Activated T-cell treated with anti-CD3 and anti-CD28 coated beads, Interleukin-2, amount 50 U/mL, for 1 hour (primary cell): ENCODE measurements around the gene FBXW12.

Source experiments
- DNase-seq: peaks from one replicate; pipeline ENCODE4 v3.0.0-alpha.2; 2020

The FBXW12 gene

DNA sequence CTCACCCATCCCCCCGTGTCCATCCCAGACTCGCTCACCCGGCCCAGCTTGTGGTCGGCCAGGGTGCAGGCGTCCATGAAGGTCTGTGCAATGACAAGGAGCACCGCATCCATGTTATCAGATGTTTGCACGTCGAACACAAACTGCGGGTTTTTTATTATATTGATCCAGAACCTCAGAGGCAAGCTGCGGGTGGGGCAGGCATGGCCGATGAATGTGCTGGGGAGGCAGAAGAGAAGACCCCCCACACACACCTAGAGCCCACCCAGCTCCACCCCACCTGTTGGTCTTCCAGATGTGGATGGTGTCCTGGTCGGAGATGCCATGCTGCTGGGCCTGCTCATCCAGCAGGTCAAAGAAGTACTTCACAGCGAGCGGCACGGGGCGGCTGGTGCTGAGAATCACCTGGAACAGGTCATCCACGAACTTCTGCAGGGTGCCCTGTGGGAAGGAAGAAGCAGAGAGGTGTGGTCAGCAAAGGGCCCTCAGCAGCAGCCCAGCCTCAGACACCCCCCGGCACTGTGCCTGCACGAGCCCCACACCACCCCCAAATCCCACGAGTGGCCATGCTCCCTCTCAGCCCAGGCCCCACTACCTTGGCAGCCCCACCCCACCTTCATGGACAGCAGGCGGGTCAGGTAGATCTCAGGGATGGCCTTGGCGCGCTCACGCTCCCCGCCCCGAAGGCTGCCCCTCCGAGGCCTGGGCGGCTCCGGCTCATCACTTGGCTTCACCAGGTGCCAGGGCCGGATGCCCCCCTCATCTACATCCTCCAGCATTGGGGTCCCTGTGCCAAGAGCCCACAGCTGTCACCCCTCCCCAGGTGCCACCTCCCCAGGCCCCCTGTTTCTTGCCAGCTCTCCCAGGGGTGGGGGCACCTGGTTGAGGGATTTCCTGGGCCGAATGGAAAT is 37.5 kb downstream of the FBXW12 start:
- DNase-seq = peak; percentile 15

DNA sequence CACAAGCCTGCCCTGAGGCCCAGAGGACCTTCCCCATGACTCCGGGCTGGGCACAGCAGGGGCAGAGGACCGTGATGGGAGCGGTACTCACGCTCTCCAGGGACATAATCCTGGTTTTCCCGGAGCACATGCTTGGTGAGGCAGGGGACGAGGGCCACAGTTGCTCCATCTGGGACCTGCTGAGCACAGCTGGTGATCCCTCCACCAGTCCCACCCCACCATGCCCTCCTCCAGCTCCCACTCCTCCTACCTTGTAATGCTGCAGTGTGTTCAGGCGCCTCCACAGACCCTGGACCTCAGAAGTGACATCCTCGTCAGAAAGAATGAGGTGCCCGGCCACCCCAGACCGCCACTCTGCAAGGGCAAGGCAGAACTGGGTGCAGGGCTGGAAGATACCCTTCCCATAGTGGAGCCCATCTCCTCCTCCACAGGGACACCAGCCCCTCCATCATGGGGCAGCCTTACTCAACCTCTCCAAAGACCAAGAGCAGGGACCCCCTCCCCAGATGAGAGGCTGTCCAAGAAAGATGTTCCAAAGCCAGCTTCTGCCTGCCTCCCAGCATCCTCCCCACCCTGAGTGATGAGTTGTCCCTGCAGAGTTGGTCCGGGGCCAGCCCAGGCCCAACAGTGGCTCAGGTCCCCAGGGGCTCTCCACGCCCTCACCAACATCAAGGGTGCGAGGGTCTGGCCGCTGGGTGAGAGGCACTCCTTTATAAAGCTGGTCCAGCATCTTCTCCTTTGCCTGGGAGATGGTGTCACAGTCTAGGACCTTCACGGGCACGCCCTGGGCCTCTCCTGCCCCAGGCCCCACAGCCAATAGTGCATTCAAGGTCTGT is 38.4 kb downstream of the FBXW12 start:
- peak; percentile 15 for DNase-seq

DNA sequence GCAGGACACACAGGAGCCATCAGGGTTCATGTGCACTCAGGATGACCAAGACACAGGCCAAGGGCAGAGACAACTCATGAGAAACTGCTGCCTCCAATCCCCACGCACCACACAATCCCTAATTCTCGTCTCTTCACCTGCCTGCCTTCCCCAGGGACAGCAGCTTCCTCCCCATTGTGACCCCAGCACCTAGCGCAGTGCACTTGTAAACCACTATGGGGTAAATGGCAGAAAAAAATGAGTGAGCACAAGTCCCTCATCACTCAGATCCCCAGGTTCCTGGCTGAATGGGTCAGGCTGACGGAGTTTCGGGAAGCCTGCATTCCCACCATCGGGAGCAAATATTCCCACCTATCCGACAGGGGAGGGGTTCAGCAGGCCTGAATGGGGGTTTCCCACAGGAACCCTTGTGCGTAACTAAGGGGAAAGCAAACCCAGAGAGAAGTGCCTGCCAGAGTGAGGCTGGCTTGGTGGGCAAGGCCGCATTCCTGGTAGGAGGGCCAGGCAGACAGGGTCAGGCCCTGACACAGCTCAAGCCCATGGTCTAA is 39.1 kb downstream of the FBXW12 start:
- DNase-seq = no peak

DNA sequence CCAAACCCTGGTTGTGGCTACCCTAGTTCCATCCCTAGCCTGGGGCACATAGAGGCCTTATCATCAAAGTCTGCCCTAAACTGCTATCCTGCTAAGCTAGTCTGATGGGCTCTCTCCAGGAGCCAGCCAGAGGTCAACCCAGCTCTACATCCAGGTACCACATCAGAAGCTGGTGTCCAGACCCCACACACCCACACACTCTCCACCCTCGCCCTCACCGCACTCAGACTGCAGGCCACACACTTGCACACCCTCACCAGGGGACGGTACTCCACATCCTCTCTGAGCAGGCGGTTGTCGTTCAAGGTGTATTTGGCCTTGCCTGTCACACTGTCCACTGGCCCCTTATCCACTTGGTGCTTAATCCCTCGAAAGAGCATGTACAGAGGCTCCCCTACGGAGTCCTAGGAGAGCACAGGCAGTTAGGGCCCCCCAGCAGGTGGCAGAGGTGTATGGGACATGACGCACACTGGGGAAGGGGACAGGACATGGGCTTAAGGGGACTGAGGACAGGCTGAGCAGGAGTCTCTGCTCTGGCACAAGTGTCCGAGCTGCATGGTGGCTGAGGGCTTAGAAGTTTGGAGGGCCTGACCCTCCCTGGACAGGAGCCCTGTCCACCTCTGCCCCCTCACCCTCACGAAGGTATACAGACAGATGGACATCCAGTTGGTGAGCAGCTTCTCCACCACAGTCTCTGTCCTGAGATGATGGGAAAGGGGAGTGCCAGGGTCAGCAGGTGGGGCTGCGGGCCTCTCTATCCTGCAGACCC is 39.8 kb downstream of the FBXW12 start:
- DNase-seq = no peak

DNA sequence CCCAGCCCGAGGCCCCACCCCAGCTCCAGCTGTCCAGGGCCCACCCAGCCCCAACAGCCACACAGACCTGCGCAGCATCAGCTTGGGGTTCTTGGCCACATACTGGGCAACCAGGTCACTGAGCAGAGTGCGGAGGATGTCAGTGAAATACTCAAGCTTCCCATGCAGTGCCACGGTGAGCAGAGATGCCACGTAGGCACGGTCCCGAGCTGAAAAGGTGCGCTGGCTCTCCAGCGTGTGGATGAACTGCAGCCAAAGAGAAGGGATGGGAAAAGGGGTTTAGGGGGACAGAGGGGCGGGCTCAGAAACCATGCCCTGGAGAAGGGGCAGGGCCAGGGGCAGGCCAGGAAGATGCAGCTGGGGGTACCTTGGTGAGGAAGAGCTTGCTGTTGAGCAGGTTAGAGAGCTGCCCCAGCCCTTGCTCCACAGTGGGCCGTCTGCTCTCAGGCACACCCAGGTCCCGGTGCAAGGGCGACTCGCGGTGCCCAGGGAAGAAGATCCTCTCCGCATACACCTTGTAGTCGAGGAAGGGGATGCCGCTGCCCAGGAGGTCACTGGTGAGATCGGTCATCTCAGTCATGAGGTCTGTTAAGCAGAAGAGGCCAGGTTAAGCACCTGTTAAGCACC is 40.5 kb downstream of the FBXW12 start:
- DNase-seq = no peak

DNA sequence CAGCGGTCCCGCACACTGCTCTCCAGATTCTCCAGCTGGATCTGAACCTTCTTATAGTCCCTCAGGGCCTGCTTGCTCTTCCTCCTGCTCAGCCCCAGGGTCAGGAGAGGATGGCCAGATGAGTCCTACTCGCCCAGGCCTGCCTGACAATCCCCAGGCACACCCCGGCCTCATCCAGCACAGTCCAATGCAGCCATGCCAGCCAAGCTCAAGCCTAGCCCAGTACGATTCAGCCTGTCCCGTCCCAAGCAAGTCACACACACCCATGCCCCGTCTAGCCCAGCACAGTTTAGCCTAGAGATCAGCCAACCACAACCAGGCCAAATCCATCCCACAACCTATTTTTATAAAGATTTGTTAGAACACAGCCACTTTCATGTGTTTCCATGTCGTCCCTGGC is 41.1 kb downstream of the FBXW12 start:
- DNase-seq = no peak

DNA sequence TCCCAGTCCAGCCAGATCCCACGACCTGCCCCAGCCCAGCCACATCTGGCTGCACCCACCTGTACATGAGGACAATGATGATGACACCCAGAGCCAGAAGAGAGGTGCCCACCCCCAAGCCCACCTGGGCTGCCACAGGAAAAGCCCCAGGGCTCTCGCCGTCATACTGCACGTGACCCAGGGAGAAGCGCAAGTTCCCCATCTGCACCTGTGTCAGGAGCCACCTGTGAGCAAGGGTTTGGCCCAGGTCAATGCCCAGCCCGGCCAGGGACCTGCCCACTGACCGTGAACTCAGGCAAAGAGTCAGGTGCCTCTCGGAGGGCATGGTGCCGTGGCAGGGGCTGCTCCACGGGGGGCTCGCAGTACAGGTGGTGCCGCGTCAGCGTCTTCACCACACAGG is 41.6 kb downstream of the FBXW12 start:
- DNase-seq = no peak

DNA sequence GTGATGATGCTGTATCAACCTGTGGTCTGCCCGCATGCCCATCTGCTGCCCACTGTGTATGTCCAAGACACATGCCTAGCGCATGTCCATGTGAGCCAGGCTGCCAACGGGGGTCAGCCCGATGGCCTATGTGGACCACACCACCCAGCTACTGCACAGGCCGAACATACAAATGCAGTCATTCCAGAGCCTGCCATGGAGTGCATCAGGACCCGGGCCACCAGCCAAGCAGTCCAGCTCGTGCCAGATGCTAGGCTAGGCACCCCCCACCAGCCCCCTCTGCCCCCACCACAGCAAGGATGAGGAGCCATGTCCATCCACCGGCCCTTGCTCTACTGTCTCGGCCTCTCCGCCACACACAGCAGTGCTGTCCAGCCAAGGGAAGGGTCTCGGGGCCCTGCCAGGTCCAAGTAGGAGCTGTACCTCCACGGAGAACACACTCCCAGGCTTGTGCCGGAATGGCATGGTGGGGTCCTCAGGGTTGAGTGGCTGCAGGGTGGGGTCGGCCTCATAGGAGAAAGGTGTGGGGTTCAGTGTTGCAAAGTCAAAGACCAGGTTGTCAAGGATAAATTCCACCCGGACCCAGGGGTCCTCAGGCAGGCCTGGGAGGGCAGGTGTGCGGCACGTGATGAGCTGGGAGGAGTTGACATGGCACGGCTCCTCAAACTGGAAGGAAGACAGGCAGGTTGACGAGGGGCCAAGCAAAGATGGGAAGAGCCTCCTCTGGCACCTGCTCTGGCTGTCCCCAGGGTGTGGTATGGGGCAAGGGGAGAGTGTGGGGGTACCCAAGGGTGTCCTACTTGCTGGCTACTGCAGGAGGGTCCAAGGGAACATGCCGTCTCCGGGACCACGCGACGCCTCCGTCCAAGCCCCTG is 42.6 kb downstream of the FBXW12 start:
- no peak for DNase-seq

DNA sequence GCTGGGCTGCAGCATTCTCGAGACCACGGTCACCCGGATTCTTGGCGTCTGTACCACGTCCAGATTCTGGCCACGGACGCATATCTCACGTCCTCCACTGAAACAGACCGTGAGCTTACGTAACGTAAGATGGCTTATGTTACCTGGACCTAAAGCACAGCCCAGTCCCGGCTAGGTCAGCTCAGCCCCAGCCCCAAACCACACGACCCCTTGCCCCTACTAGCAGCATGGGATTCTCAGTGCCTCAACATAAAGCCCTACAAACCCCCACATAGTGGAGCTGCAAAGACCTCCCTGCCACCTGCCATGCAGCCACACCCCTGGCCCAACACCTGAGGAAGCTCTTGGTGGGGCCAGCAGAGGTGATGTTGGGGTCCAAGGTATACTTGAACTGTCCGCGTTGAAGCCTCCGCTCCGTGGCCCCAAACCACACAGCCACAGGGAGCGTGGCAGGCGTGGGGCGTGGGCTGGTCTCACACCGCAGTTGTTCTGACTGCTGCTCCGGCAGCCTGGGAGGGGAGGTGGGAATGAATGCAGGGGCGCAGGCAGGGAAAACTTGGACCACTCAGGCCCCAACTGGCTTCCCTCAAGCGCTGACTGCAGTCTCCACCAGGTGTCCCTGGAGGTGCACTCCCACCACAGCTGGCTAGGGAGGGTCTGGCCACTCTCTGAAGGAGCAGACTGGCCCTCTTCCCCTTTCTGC is 43.4 kb downstream of the FBXW12 start:
- DNase-seq = no peak

DNA sequence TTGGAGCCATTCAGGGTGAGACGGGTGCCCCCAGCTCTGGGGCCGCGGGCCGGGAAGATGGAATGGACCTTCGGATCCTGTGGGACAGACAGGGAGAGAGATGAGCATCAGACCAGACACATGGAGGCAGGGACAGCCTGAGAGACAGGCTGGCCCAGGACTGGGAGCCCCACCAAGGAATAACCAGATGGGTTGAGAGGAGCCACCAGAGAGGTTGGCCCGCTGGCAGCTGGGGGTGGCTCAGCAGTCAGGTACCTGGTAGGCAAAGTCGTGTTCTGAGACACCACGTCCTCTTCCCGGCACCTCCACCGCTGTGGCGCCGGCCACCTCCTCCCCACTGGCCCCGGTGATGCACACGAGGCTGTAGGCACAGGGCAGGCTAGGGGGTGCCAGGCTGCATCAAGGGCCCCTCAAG is 44.1 kb downstream of the FBXW12 start:
- DNase-seq = no peak

DNA sequence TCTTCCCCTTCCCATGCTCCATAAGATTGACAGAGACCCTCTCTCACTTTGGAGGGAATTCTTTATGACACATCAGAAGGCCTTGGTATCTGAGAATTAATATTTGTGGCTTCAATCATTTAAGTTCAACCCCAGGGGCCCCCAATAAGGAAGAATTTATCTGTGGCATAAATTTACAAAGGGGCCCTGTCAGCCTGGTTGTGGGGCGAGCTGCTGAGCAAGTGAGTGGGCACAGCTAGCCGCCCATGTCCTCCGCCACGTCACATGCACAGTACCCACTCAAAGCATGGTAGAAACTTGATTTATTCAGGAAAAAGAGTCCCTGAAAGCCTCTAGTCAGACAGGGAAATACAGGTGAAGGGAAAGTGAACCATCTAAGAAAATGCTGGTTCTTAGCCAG is 44.5 kb downstream of the FBXW12 start:
- no peak for DNase-seq

DNA sequence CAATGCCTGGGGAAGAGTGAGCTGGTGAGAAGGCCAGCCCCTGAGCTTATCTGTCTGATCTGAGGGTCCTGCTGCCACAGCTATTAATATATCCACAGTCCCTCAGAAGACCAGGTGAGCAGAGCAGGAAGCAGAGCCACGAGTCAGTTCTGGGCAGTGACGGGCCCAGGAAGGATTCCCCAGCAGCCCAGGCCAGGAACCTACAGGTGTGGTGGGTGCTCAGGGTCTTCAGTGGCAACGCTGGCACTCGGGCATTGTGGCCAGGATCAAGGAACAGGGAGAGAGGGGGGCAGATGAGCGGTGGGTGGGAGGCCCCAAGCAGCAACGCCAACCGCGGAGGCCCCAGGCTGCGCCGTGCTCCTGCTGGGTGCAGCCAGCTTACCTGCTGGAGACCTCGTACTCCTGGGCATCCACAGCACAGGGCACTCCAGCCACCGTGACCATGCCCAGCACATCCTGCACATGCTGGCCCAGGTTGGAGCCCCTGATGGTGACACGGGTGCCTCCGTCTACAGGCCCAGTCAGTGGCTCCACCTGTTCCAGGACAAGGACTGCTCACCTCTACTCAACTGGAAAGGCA is 45.6 kb downstream of the FBXW12 start:
- DNase-seq = no peak

DNA sequence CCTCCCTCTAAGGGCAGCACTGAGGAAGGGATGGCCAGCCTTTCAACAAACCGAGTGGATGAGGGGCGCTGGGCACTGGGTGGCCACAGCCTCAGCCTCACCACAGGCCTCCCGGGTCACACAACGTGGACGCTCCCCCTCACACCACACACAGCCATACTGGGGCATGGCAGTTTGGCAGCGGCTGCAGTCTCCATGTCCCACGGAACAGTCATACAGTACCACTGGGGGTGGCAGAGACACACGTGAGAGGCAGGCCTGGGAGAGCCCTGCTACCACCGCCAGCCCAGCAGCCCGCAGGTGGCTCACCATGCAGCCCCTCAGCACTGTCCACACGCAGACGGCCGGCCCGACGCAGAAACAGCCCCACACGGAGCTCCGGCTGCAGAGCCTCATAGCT is 46.1 kb downstream of the FBXW12 start:
- DNase-seq = no peak

DNA sequence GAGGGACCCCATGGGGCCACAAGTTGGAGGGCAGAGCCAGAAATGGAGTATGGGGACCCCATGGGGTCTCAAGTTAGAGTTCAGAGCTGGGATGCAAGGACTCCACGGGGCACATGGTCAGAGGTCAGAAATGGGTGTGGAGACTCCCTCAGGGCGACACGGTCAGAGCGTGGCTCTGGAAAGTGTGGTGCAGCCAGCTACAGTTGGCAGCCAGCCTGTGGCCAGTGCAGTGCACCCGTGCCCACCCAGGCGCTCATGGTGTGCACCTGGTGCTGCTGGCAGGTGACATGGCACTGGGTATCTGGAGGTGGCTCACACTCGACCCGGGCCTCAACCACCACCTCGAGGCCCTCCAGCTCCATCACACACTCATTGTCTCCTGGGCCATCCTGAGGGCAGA is 46.6 kb downstream of the FBXW12 start:
- DNase-seq = no peak

DNA sequence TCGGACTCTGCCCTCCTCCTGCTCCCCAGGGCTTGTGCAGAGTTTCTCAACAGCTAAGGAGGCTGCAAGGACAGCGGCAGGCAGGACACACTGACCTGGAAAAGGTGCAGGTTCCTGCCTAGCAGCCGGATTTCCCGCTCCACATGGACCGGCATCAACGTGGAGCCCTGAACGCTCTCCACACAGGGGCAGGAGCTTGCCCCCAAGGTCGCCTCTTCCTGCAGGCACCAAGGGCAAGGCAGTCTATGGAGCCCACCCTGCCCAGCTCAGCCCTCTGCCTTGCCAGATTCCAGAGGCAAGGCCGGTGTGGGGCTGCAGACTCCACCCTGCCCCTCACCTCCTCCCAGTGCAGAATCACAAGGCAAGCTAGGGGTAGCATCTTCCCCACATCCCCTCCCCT is 47.1 kb downstream of the FBXW12 start:
- DNase-seq = no peak

DNA sequence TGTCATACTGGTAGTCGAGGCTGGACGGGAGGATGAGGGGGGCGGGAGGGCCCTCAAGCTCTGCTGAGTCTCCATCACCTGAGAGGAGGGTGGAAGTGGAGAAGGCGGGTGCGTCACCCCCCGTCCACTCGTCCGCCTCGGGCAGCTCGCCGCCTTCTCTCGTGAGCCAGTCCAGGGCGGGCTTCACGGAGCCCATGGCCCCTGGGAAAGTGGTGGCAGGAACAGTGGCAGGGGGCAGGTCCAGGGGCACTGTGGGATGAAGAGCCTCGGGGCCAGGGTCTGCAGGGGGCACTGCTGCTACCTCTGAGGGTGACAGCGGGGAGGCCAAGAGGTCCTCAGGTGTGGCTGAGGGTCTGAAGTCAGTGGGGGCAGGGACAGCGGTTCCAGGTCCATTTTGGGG is 47.6 kb downstream of the FBXW12 start:
- no peak for DNase-seq

DNA sequence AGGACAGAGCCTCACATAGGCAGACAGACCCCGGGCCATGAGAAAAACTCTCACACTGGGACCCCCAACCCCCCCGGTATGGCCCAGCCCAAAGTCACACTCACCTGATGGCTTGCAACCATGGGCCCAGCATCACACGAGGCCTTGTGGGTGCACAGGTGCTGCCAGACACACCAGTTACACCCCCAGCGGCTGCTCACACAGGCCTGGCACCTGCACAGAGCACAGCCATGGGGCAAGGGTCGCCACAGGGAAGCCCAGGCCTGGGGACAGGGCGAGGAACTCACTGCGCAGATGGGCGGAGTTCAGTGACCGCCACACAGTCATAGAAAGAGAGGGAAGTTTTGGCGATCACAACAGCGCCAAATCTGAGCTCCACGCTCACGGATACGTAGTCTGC is 48.5 kb downstream of the FBXW12 start:
- DNase-seq = no peak

DNA sequence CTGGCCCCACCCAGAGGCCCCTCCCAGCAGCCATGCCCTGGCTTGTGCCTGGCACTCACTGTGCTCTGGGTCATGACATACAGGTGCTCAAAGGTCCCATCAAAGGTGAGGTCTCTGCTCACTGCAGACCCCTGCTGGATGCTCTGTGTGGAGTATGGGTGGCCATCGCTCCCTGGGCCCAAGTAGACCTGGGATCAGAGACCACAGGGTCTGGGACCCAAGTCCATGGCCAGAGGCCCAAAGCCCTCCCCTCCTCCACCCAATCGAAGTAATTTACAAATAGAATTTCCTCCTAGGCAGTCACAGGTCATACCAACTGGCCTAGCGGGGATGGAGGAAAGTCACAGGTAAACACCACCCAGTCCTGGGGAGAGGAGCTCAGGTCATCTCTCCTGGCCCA is 50.3 kb downstream of the FBXW12 start:
- DNase-seq = no peak

DNA sequence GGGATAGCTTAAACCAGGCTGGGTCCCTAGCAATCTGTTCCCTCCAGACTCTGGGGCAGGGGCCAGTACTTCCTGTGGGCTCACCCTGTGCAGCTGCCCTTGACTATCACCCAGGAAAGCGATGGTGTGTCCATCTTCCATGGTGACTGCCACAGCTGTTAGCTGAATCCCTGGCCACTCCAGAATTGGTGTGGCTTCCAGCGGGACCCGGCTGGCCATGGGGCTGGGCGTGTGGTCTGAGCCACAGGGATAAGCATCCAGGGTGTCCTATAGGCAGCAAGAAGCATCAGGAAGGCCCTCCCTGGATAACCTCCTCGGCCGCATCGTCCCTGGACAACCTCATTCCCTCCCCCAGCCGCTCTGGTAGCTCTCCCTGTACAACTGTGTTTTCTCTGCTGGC is 50.7 kb downstream of the FBXW12 start:
- DNase-seq = no peak

DNA sequence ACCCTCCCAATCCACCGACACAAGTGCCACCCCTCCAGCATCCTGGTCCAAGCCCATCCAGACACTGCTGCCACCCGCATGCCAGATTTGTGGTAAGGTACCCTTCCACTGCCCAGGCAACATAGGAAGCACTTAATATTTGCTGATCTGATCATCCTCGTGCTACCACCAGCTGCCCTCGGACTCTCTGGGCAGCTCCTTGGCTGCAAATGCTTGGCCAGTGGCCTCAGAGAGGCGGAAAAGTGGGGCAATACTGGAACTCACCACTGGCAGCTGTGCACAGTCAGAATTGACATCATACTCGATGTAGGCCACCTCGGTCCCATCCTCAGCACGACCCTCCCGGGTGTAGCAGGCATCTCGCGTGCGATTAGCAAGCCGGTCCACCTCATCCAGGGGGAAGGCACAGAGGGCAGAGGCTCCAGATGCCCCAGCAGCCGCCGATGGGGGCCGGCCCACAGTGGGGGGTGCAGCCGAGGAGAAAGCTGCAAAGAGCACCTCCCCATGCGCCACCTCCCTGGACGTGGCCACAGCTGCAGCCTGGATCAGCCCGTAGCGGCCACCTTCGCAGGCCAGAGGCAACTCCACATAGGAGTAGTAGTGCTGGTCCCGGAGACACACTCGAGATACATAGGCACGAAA is 51.3 kb downstream of the FBXW12 start:
- DNase-seq = no peak
